ENCODE results near the gene NOP14.
"Not testable (repeated sequence)": the region's sequence is repeated elsewhere in the genome, so short reads cannot be mapped to it uniquely, and the experiment has no call there.

DNA sequence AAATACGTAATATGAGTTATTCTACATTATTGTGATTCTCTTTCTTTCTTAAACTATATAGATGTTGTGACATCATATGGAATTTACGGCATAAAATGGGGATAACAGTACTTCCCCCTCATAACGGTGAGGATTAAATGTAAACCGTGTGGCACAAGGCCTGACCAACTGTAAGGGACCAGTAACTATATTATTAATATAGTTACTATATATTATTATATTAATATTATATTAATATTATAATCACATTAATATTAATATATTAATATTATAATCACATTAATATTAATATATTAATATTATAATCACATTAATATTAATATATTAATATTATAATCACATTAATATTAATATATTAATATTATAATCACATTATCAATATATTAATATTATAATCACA, 2.8 kb downstream of the NOP14 start:
- TF ChIP-seq POLR2A (IDR thresholded peaks at IDR 0.05): not testable (repeated sequence)
- TF ChIP-seq, protein P1, sequence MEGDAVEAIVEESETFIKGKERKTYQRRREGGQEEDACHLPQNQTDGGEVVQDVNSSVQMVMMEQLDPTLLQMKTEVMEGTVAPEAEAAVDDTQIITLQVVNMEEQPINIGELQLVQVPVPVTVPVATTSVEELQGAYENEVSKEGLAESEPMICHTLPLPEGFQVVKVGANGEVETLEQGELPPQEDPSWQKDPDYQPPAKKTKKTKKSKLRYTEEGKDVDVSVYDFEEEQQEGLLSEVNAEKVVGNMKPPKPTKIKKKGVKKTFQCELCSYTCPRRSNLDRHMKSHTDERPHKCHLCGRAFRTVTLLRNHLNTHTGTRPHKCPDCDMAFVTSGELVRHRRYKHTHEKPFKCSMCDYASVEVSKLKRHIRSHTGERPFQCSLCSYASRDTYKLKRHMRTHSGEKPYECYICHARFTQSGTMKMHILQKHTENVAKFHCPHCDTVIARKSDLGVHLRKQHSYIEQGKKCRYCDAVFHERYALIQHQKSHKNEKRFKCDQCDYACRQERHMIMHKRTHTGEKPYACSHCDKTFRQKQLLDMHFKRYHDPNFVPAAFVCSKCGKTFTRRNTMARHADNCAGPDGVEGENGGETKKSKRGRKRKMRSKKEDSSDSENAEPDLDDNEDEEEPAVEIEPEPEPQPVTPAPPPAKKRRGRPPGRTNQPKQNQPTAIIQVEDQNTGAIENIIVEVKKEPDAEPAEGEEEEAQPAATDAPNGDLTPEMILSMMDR (IDR thresholded peaks at IDR 0.05): not testable (repeated sequence)

Data from lower leg skin (tissue), 3 donors.